ENCODE measurements around the gene KRTAP2-2. TPM values are rescaled to one million over a fixed set of nuclear protein-coding genes. Genes with fewer than 3 reads are reported as not detected.
"Not testable (repeated sequence)": the region's sequence is repeated elsewhere in the genome, so short reads cannot be mapped to it uniquely, and the experiment has no call there.

The KRTAP2-2 gene
- total RNA-seq (2014; rRNA removed; shearing (Covaris generic)), result not detected in 2 replicates

GRCh38 chr17:41055130-41055529, at the start of gene KRTAP2-2:
KRTAP2-2 (minus strand) TSS chr17:41055230; CDS start chr17:41055211, 19 bp downstream.
- H3K36me3 ChIP-seq; H3K4me3 ChIP-seq; H3K27me3 ChIP-seq (replicated peaks); H3K27ac ChIP-seq; DNase-seq (ENCODE audit: low read depth in 1 of 2, low spot score in 2 of 2); H3K9me3 ChIP-seq (replicated peaks): not testable (repeated sequence)
- H3K4me1 ChIP-seq (replicated peaks), result peaks cover 28% of the 10 kb centered on the region

- H3K9me3 ChIP-seq (replicated peaks); H3K27me3 ChIP-seq (replicated peaks); H3K4me3 ChIP-seq; H3K36me3 ChIP-seq: not testable (repeated sequence)
- Histone ChIP-seq H3K27ac (peak overlapping the region; percentile 56), H3K4me1 (replicated peaks) (peaks cover 20% of the 10 kb centered on the region)
- peak in 1 of 2 experiments; percentile 37 for DNase-seq (ENCODE audit: low read depth in 1 of 2, low spot score in 2 of 2)
These were observed 49.5 kb upstream of the KRTAP2-2 start for GRCh38 chr17:41104386-41105038.

GRCh38 chr17:41103896-41104295, 48.9 kb upstream of the KRTAP2-2 start:
- Histone ChIP-seq H3K4me1 (replicated peaks) (peaks cover 21% of the 10 kb centered on the region), H3K4me3 (no peak overlapping the region), H3K36me3 (no peaks in the 10 kb centered on the region), H3K9me3 (replicated peaks) (no peaks in the 10 kb centered on the region), H3K27ac (peak overlapping the region; percentile 56), H3K27me3 (replicated peaks) (no peaks in the 10 kb centered on the region)
- DNase-seq (ENCODE audit: low read depth in 1 of 2, low spot score in 2 of 2), result peak in 1 of 2 experiments; percentile 46

GRCh38 chr17:41101586-41102259, 46.7 kb upstream of the KRTAP2-2 start, which contains the start of gene KRTAP4-16:
KRTAP4-16 (minus strand) TSS chr17:41102209; CDS start chr17:41102209, 0 bp downstream.
- no peak within 1 kb of the TSS for H3K27ac ChIP-seq
- no peaks in the 10 kb centered on the region for H3K27me3 ChIP-seq (replicated peaks)
- H3K9me3 ChIP-seq (replicated peaks), result no peaks in the 10 kb centered on the region
- no peak within 1 kb of the TSS for H3K4me3 ChIP-seq
- H3K4me1 ChIP-seq (replicated peaks), result peaks cover 22% of the 10 kb centered on the region
- no peaks in the 10 kb centered on the region for H3K36me3 ChIP-seq
- DNase-seq (ENCODE audit: low read depth in 1 of 2, low spot score in 2 of 2), result no peak

- H3K4me1 ChIP-seq (replicated peaks), result peaks cover 19% of the 10 kb centered on the region
- DNase-seq (ENCODE audit: low read depth in 1 of 2, low spot score in 2 of 2), result peak; percentile 57 to 72
- not testable (repeated sequence) for H3K27me3 ChIP-seq (replicated peaks); H3K9me3 ChIP-seq (replicated peaks); H3K4me3 ChIP-seq; H3K36me3 ChIP-seq
- peak overlapping the region; percentile 60 for H3K27ac ChIP-seq
These were observed 44.9 kb upstream of the KRTAP2-2 start for GRCh38 chr17:41099682-41100480.

GRCh38 chr17:41098481-41098880, 43.5 kb upstream of the KRTAP2-2 start:
- H3K4me1 ChIP-seq (replicated peaks), result peaks cover 16% of the 10 kb centered on the region
- H3K27me3 ChIP-seq (replicated peaks), result no peaks in the 10 kb centered on the region
- no peaks in the 10 kb centered on the region for H3K36me3 ChIP-seq
- H3K9me3 ChIP-seq (replicated peaks), result no peaks in the 10 kb centered on the region
- no peak for DNase-seq (ENCODE audit: low read depth in 1 of 2, low spot score in 2 of 2)
- no peak overlapping the region for H3K27ac ChIP-seq
- no peak overlapping the region for H3K4me3 ChIP-seq

- Histone ChIP-seq H3K27ac (no peak within 1 kb of the TSS), H3K9me3 (replicated peaks) (no peaks in the 10 kb centered on the region), H3K27me3 (replicated peaks) (no peaks in the 10 kb centered on the region), H3K4me3 (no peak within 1 kb of the TSS), H3K36me3 (no peaks in the 10 kb centered on the region), H3K4me1 (replicated peaks) (peaks cover 12% of the 10 kb centered on the region)
- DNase-seq (ENCODE audit: low read depth in 1 of 2, low spot score in 2 of 2), result no peak
These were observed 43.0 kb upstream of the KRTAP2-2 start, which contains the start of gene KRTAP4-8 for GRCh38 chr17:41098042-41098441. KRTAP4-8 (minus strand) TSS chr17:41098142; CDS start chr17:41098084, 58 bp downstream.

GRCh38 chr17:41096055-41096454, 41.0 kb upstream of the KRTAP2-2 start:
- H3K9me3 ChIP-seq (replicated peaks), result no peaks in the 10 kb centered on the region
- peaks cover 12% of the 10 kb centered on the region for H3K4me1 ChIP-seq (replicated peaks)
- H3K27ac ChIP-seq, result no peak overlapping the region
- H3K36me3 ChIP-seq, result no peaks in the 10 kb centered on the region
- H3K4me3 ChIP-seq, result no peak overlapping the region
- no peaks in the 10 kb centered on the region for H3K27me3 ChIP-seq (replicated peaks)
- DNase-seq (ENCODE audit: low read depth in 1 of 2, low spot score in 2 of 2), result no peak

GRCh38 chr17:41088760-41089352, 33.8 kb upstream of the KRTAP2-2 start:
- DNase-seq (ENCODE audit: low read depth in 1 of 2, low spot score in 2 of 2), result not testable (repeated sequence)

GRCh38 chr17:41084100-41084856, 29.2 kb upstream of the KRTAP2-2 start, which contains the start of gene KRTAP4-7:
KRTAP4-7 (plus strand) TSS chr17:41084150; CDS start chr17:41084207, 57 bp downstream.
- H3K36me3 ChIP-seq; DNase-seq (ENCODE audit: low read depth in 1 of 2, low spot score in 2 of 2); H3K4me1 ChIP-seq (replicated peaks); H3K27me3 ChIP-seq (replicated peaks); H3K9me3 ChIP-seq (replicated peaks); H3K4me3 ChIP-seq: not testable (repeated sequence)
- peak within 1 kb of the TSS; percentile 71; the same call in 1 of the 2 replicates for H3K27ac ChIP-seq

More at GRCh38 chr17:41088760-41089352, 33.8 kb upstream of the KRTAP2-2 start:
- not testable (repeated sequence) for H3K4me3 ChIP-seq; H3K9me3 ChIP-seq (replicated peaks); H3K27me3 ChIP-seq (replicated peaks); H3K4me1 ChIP-seq (replicated peaks); H3K27ac ChIP-seq; H3K36me3 ChIP-seq

- peak in 1 of 2 experiments; percentile 47 for DNase-seq (ENCODE audit: low read depth in 1 of 2, low spot score in 2 of 2)
- H3K9me3 ChIP-seq (replicated peaks); H3K4me1 ChIP-seq (replicated peaks); H3K36me3 ChIP-seq; H3K4me3 ChIP-seq; H3K27me3 ChIP-seq (replicated peaks); H3K27ac ChIP-seq: not testable (repeated sequence)
These were observed 28.4 kb upstream of the KRTAP2-2 start for GRCh38 chr17:41083427-41083826.

- H3K27ac ChIP-seq, result peak overlapping the region; percentile 71
- DNase-seq (ENCODE audit: low read depth in 1 of 2, low spot score in 2 of 2), result peak in 1 of 2 experiments; percentile 61
- no peaks in the 10 kb centered on the region for H3K36me3 ChIP-seq
- H3K4me1 ChIP-seq (replicated peaks), result peaks cover 6% of the 10 kb centered on the region
- H3K27me3 ChIP-seq (replicated peaks), result no peaks in the 10 kb centered on the region
- H3K9me3 ChIP-seq (replicated peaks), result no peaks in the 10 kb centered on the region
- no peak overlapping the region for H3K4me3 ChIP-seq
These were observed 27.6 kb upstream of the KRTAP2-2 start for GRCh38 chr17:41082626-41083025.

- no peaks in the 10 kb centered on the region for H3K36me3 ChIP-seq
- DNase-seq (ENCODE audit: low read depth in 1 of 2, low spot score in 2 of 2), result no peak
- H3K9me3 ChIP-seq (replicated peaks), result no peaks in the 10 kb centered on the region
- no peaks in the 10 kb centered on the region for H3K27me3 ChIP-seq (replicated peaks)
- no peaks in the 10 kb centered on the region for H3K4me1 ChIP-seq (replicated peaks)
- H3K4me3 ChIP-seq, result no peak overlapping the region
- no peak overlapping the region for H3K27ac ChIP-seq
These were observed 21.8 kb upstream of the KRTAP2-2 start for GRCh38 chr17:41076788-41077187.

All from SJSA1 (cell line).